Upper lobe of left lung (tissue), 6 donors: Measurements from ENCODE around the gene PLPP7. TPM values are rescaled to one million over a fixed set of nuclear protein-coding genes. Genes with fewer than 3 reads are reported as not detected.

ENCODE experiments used
- ATAC-seq, 2 donors: fragments of 200-7000 bp; cut with Tn5 transposase; one replicate each; pipeline ENCODE4 v1.9.1; 2022; ENCODE audit warnings: mild to moderate bottlenecking in 2 of 2, moderate library complexity in 2 of 2; ENCODE audit not compliant: low FRiP score in 2 of 2
- DNase-seq, 2 donors: peaks; one replicate each; pipeline ENCODE4 v3.0.0-alpha.2; 2019 to 2020
- H3K27ac ChIP-seq, 4 donors: fragments of 200-600 bp; sonication (generic); one replicate each; pipeline ENCODE4 v1.5.1; 2016 to 2019
- H3K27me3 ChIP-seq, 4 donors: fragments of 200-600 bp; sonication (generic); one replicate each; pipeline ENCODE4 v1.5.1; 2017 to 2019
- H3K36me3 ChIP-seq, 4 donors: fragments of 200-600 bp; sonication (generic); one replicate each; pipeline ENCODE4 v1.5.1; 2016 to 2019
- H3K4me1 ChIP-seq, 4 donors: fragments of 200-600 bp; sonication (generic); one replicate each; pipeline ENCODE4 v1.5.1; 2018 to 2019
- H3K4me3 ChIP-seq, 4 donors: fragments of 200-600 bp; sonication (generic); one replicate each; pipeline ENCODE4 v1.5.1; 2017 to 2019; ENCODE audit warnings: mild to moderate bottlenecking in 2 of 4, moderate library complexity in 1 of 4
- H3K9me3 ChIP-seq, 4 donors: fragments of 200-600 bp; sonication (generic); one replicate each; pipeline ENCODE4 v1.5.1; 2018 to 2019
- CTCF ChIP-seq, 6 experiments: fragments of 450-650 bp in 4 of 6; fragments of 200-600 bp in 2 of 6; sonication (generic) in 2 of 6; IDR thresholded peaks; one replicate each; pipeline ENCODE4 v1.5.1; 2016 to 2019; ENCODE audit warnings: antibody characterized with exemption in 6 of 6
- EP300 ChIP-seq, 4 donors: sonication (generic); formaldehyde crosslinking; IDR thresholded peaks; one replicate each; pipeline ENCODE4 v1.5.1; 2017; ENCODE audit warnings: antibody characterized with exemption in 4 of 4, control low read depth in 2 of 4
- POLR2A ChIP-seq, 4 donors: fragments of 450-650 bp; IDR thresholded peaks; one replicate each; pipeline ENCODE4 v1.5.1; 2016 to 2017; ENCODE audit warnings: antibody characterized with exemption in 4 of 4, mild to moderate bottlenecking in 2 of 4
- POLR2AphosphoS5 ChIP-seq, 2 donors: sonication (generic); formaldehyde crosslinking; IDR thresholded peaks; one replicate each; pipeline ENCODE4 v1.5.1; 2017; ENCODE audit warnings: antibody characterized with exemption in 2 of 2
- WGBS, 2 donors: methylation state at CpG; one replicate each; pipeline ENCODE4 v1.1.5; 2017 to 2018; 5-methylcytosine and 5-hydroxymethylcytosine counted together
- total RNA-seq, 6 donors: library from RNA; depleted of rRNA in 4 of 6; stranded (reverse); fragments of >200 nt in 4 of 6; gene quantifications; one replicate each; pipeline versions ENCODE4 v1.1.0 to v1.2.1, GENCODE V29; 2016 to 2021
- donor health status: DM: no; HTN: no; CAD: no; lungs with moderate emphysema.
- donor health status: DM: no; HTN: yes; CAD: no; lungs with severe emphysema.

The PLPP7 gene
- total RNA-seq, 6 donors from 2014 or later: 0.76 to 3.2 (median 1.6) TPM

DNA sequence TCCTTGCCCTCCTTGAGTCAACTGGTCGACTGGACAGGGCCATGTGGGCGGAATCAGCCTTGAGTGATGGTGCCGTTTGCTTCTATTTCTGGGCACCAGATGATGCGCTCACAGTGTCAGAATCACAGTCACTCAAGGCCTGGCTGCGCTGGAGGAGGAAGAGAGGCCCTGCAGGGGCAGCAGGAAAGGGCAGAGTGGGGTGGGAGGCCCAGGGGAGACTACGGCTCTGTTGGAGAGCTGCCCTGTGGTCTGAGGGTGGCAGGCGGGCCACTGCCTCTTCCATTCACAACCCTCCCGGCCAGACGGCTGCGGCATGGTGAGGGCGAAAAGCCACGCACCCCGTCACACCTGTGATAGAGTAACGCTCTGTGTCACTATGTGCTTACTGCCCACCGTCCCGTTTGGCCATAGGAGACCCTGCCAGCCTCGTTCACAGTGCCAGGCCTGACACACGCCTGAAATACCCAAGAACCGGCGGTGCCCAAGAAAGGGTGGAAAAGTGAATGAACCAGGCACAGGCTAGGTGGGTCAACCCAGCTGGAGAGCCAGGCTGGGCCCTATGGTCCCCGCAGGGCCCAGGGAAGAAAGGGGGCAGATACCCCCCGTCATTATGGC lies 9.9 kb downstream of the PLPP7 start:
- no peak overlapping the region for H3K27ac ChIP-seq
- ATAC-seq: no peak
- H3K4me3 ChIP-seq: no peak overlapping the region

GRCh38 chr9:131299961-131300347 lies 10.4 kb downstream of the PLPP7 start:
- no peaks in the 10 kb centered on the region for H3K9me3 ChIP-seq
- no peaks in the 10 kb centered on the region for H3K4me1 ChIP-seq
- no peak for DNase-seq
- WGBS, 2 donors: 60 to 71% methylated on average over 4 of the region's 5 CpGs
- TF ChIP-seq POLR2A (IDR thresholded peaks at IDR 0.05) (no peak), POLR2AphosphoS5 (IDR thresholded peaks at IDR 0.05) (no peak)
- no peaks in the 10 kb centered on the region for H3K27me3 ChIP-seq
- no peak for ATAC-seq
- H3K36me3 ChIP-seq: no peaks in the 10 kb centered on the region
- H3K27ac ChIP-seq: no peak overlapping the region
- H3K4me3 ChIP-seq: no peak overlapping the region

More for the DNA sequence above, 9.9 kb downstream of the PLPP7 start:
- TF ChIP-seq CTCF (IDR thresholded peaks at IDR 0.05) (no peak), POLR2AphosphoS5 (IDR thresholded peaks at IDR 0.05) (no peak), EP300 (IDR thresholded peaks at IDR 0.05) (no peak), POLR2A (IDR thresholded peaks at IDR 0.05) (no peak)
- WGBS, 2 donors: 66 to 70% methylated on average over 19 to 22 of the region's 22 CpGs
- H3K36me3 ChIP-seq: no peaks in the 10 kb centered on the region
- H3K27me3 ChIP-seq: no peaks in the 10 kb centered on the region
- H3K4me1 ChIP-seq: no peaks in the 10 kb centered on the region
- peak in 1 of 2 donors; percentile 38 for DNase-seq
- H3K9me3 ChIP-seq: no peaks in the 10 kb centered on the region

DNA sequence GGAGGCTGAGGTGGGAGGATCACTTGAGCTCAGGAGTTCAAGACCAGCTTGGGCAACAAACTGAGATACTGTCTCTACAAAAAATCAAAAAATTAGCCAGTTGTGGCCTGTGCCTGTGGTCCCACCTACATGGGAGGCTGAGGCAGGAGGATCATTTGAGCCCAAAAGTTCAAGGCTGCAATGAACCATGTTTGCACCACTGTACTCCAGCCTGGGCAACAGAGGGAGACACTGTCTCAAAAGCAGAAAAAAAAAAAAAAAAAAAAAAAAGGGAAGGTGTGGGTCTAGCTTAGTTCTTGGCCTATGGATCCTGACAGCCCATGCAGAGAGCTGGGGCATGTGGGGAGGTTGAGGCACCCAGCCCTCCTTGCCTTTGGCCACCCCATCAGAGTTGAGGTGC lies 10.9 kb downstream of the PLPP7 start:
- H3K9me3 ChIP-seq: no peaks in the 10 kb centered on the region
- DNase-seq: no peak
- TF ChIP-seq CTCF (IDR thresholded peaks at IDR 0.05) (no peak), POLR2AphosphoS5 (IDR thresholded peaks at IDR 0.05) (no peak), POLR2A (IDR thresholded peaks at IDR 0.05) (no peak), EP300 (IDR thresholded peaks at IDR 0.05) (no peak)
- no peaks in the 10 kb centered on the region for H3K4me1 ChIP-seq
- no peak overlapping the region for H3K4me3 ChIP-seq
- H3K27ac ChIP-seq: no peak overlapping the region
- no peak for ATAC-seq
- no peaks in the 10 kb centered on the region for H3K36me3 ChIP-seq
- no peaks in the 10 kb centered on the region for H3K27me3 ChIP-seq

GRCh38 chr9:131302244-131303075 lies 12.9 kb downstream of the PLPP7 start:
- no peak for ATAC-seq
- Histone ChIP-seq H3K36me3 (no peaks in the 10 kb centered on the region), H3K27me3 (no peaks in the 10 kb centered on the region), H3K27ac (no peak overlapping the region), H3K9me3 (no peaks in the 10 kb centered on the region), H3K4me3 (no peak overlapping the region), H3K4me1 (no peaks in the 10 kb centered on the region)
- peak in 1 of 2 donors; percentile 37 for DNase-seq
- 73 to 77% methylated on average over 10 to 16 of the region's 16 CpGs for WGBS, 2 donors
- TF ChIP-seq POLR2AphosphoS5 (IDR thresholded peaks at IDR 0.05) (no peak), EP300 (IDR thresholded peaks at IDR 0.05) (no peak), CTCF (IDR thresholded peaks at IDR 0.05) (no peak), POLR2A (IDR thresholded peaks at IDR 0.05) (no peak)

DNA sequence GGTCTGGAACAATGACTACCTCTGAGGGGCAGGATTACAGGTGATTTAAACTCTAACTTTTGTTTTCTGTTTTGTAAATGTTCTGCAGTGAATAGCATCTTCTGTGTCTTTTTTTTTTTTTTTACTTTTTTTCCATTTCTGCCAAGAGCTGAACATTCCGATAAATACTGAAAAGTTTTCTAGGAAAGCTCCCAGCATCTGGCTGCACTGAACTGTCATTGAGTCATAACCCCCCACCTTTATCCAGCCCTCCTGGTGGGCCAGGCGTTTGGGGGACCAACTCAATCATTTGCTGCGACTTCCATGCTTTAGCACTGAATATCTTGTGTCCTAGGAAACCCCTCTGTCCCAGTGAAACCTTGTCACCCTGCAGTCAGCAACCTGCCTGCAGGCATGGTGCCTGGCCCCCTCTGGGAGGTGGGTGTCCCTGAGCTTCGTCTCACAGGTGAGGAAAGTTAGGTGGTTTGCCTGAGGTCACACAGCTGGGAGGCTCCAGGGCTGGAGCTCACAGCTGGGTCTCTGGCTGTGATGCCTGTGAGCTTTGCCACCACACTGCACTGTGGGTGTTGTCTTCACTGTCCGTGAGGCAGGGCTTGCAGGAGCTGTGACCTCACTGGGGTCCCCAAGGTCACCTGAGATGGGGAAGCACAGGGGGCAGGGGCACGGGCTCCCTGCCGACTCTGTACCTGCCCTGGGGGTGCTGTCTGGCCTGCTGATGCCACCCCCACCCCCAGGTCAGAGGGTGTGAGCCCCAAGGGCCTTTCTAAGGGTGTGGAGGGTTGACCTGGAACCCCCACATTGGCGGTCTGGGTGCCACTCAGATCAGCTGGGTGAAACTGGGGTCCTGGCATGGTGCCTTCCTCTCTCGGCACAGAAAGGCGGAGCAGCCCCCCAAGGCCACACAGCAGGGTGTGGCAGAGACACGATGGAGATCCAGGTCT lies 14.1 kb downstream of the PLPP7 start:
- WGBS, 2 donors: 80 to 89% methylated on average over 8 to 11 of the region's 11 CpGs
- Histone ChIP-seq H3K27ac (no peak overlapping the region), H3K4me1 (no peaks in the 10 kb centered on the region), H3K27me3 (no peaks in the 10 kb centered on the region), H3K4me3 (no peak overlapping the region), H3K9me3 (no peaks in the 10 kb centered on the region), H3K36me3 (no peaks in the 10 kb centered on the region)
- DNase-seq (peak in 1 of 2 donors; percentile 40), ATAC-seq (no peak)
- TF ChIP-seq POLR2A (IDR thresholded peaks at IDR 0.05) (no peak), CTCF (IDR thresholded peaks at IDR 0.05) (no peak), POLR2AphosphoS5 (IDR thresholded peaks at IDR 0.05) (no peak), EP300 (IDR thresholded peaks at IDR 0.05) (no peak)
